GM19467 (cell line): ENCODE measurements around the gene FAM89A.
"Not testable (repeated sequence)": the region's sequence is repeated elsewhere in the genome, so short reads cannot be mapped to it uniquely, and the experiment has no call there.

ENCODE experiments used
- ATAC-seq: cut with Tn5 transposase; IDR thresholded peaks from one replicate; pipeline ENCODE4 v1.9.1; 2021; ENCODE audit warnings: mild to moderate bottlenecking, moderate library complexity; ENCODE audit not compliant: unreplicated experiment

Gene FAM89A

DNA sequence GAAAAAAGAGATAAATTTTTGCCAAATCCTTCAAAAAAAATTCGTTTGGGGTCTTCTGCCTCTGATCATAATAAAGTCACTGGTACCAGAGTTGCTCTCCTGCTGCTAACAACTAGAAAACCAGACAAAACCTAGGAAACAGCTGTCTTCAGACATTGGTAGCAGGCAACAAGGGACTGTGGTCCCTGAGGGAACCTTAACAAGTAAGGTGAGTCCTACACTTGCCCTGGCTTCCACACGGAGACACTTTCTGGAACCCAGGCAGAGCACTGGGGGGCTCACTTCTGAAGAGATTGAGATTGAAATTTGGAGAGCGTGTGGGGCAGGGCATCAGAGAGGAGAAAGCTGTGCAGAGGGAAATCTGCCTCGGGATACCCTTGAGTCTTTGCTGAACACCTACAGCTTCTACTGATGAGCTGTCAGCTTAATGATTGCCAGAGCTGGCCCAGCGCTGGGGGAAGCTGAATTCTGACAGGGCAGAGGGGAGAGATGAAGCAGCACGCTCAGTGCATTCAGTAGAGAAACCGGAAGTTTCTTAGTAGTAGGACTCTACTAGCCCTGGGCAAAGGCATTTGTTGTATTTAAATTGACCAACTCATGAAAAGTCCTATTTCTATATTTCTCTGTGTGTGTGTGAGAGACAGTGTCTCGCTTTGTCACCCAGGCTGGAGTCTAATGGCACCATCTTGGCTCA is 18.5 kb upstream of the FAM89A start:
- no peak for ATAC-seq

DNA sequence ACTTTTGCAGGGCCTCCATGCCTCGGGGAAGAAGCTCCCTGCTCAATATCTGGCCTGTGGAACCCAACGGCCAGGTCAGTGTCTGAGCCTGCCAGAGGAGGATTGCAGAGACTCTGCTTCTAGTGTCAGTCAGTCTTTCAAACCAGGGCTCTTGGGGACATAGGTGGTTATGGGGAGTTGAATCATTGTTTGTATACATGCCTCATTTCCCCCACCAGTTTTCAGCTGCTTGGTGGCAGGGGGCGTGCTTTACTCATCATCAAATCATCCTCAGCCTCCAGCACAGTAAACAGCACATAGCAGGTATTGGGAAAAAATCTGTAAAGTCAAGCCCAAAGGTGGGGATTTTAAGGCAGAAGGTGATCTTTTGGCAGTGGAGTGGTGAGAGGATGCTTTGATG is 17.4 kb upstream of the FAM89A start:
- ATAC-seq, result no peak

- no peak for ATAC-seq
These were observed 15.2 kb upstream of the FAM89A start for GRCh38 chr1:231055271-231055670.

GRCh38 chr1:231053493-231054162 is 13.6 kb upstream of the FAM89A start:
- ATAC-seq, result peak; percentile 77

GRCh38 chr1:231052777-231053176 is 12.7 kb upstream of the FAM89A start:
- no peak for ATAC-seq

DNA sequence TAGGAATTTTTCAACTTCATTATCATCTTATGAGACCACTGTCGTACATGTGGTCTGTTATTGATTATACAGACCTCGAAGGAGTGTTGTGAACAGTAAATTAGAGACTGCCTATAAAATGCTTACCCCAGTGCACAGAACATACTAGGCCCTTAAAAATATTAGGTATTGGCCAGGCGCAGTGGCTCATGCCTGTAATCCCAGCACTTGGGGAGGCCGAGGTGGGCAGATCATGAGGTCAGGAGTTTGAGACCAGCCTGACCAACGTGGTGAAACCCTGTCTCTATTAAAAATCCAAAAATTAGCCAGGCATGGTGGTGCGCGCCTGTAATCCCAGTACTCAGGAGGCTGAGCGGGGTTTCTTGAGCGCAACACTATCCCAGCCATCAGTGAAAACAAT is 10.9 kb upstream of the FAM89A start:
- ATAC-seq, result not testable (repeated sequence)

DNA sequence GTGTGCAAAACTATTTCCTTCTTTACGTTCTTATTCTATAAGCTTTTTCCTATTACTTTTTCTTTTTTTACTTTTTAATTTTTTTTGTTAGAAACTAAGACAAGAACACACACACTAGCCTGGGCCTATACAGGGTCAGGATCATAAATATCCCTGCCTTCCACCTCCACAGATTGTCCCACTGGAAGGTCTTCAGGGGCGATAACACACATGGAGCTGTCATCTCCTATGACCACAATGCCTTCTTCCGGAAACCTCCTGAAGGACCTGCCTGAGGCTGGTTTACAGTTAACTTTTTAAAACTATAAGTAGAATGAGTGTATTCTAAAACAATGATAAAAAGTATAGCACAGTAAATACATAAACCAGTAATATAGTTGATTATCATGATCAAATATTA is 10.3 kb upstream of the FAM89A start:
- no peak for ATAC-seq

DNA sequence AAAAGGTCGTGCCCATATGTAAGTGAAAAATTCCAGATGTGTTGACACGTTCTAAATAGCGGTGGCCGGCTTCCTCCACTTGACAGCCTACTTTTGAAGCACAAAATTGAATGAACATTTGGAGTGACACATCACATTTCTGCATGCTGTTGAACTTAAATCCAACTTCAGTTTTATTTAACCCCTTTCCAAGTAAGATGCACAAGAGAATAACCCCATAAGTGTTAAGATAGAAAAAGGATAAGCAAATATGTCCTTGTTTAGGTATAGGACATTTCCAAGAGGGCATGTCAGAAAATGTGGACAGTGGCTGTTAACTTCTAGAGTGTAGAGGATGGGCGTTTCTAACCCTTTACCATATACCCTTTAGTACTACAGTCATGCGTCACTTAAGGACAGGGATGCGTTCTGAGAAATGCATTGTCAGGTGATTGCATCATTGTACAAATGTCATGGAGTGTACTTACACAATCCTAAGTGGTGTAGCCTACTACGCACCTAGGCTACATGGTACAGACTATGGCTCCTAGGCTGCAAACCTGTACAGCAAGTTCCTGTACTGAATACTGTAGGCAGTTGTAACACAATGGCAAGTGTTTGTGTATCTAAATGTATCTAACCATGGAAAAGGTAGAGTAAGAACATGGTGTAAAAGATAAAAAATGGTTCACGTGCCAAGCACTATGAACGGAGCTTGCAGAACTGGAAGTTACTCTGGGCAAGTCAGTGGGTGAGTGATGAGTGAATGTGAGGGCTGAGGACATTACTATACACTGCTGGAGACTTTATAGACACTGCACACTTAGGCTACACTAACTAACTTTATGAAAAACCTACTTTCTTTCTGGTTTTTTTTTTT is 9.3 kb upstream of the FAM89A start:
- ATAC-seq, result no peak

- not testable (repeated sequence) for ATAC-seq
These were observed 8.4 kb upstream of the FAM89A start for GRCh38 chr1:231048419-231048818.

DNA sequence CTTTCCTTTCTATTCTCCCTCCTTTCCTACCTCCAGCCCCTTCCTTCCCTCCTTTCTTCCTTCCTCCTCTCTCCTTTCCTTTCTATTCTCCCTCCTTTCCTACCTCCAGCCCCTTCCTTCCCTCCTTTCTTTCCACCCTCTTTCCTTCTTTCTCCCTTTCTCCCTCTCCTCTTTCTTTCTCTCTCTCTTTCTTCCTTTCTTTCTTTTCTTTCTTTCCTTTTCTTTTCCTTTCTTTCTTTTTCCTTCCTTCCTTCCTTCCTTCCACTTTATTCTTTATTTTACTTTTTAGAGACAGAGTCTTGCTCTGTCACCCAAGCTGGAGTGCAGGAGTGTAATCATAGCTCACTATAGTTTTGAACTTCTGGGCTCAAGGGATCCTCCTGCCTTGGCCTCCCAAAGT is 7.5 kb upstream of the FAM89A start:
- not testable (repeated sequence) for ATAC-seq

DNA sequence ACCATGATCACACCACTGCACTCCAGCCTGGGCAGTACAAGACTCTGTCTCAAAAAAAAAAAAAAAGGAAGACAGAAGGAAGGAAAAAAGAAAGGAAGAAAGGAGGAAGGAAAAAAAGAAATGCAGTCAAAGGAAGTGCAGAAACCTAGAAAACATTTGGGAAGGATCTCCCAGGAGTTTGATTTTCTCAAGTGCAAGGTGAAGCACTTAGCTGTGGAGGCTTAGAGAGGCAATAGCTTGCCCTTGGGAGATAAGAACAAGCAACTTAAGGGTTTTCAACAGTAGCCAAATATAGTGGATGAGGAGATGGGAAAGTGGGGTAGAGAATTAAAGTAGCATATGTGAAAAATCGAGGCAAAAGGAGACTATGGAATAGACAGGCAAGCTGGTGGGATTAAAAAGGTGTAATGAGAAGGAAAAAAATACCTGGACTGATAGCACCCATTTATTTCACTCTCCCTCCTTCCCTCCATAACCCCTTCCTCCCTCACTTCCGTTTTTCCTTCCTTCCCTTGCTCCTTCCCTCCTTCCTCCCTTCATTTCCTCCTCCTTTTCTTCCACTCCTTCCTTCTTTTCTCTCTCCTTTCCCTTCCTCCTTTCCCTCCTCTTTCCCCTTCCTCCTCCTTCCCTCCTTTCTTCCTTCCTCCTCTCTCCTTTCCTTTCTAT is 6.8 kb upstream of the FAM89A start:
- ATAC-seq, result no peak

- ATAC-seq, result not testable (repeated sequence)
These were observed 6.1 kb upstream of the FAM89A start for GRCh38 chr1:231045921-231046729.

DNA sequence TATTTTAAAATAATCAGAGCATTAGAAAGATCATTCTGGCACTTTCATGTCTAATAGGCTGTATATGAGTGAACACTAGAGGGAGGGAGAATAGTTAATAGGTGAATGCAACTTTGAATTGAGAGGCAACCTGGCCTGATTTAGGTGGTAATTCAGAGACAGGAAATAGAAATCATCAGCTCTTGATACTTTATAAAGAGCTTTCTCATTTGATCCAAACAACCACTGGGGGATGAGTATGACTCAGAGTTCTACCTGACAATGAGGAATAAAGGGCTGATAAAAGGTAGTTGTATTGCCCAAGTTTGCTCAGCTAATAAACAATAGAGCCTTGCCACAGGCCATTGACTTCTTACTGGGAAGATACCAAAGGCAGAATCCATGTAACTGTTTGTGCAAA is 5.2 kb upstream of the FAM89A start:
- ATAC-seq, result no peak

DNA sequence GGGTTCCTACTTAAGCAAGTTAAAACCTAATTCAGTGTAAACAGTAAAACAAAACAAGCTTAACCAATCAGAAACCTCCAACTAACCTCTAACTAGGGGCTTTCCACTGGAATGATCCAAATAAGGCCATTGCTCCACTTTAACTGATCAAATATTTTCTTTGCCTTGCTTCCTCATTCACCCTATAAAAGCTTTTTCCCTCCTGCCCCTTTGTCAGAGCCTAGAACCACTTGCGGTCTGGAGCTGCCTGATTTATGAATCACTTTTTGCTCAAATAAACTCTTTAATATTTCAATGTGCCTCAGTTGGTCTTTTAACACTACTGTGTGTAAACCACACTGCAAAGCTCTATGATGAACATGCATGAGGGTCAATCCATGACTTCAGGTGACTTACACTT is 4.5 kb upstream of the FAM89A start:
- ATAC-seq, result no peak

GRCh38 chr1:231041719-231042261 is 1.7 kb upstream of the FAM89A start:
- ATAC-seq, result no peak

- ATAC-seq, result no peak
These were observed 1.0 kb upstream of the FAM89A start for GRCh38 chr1:231040800-231041718.

DNA sequence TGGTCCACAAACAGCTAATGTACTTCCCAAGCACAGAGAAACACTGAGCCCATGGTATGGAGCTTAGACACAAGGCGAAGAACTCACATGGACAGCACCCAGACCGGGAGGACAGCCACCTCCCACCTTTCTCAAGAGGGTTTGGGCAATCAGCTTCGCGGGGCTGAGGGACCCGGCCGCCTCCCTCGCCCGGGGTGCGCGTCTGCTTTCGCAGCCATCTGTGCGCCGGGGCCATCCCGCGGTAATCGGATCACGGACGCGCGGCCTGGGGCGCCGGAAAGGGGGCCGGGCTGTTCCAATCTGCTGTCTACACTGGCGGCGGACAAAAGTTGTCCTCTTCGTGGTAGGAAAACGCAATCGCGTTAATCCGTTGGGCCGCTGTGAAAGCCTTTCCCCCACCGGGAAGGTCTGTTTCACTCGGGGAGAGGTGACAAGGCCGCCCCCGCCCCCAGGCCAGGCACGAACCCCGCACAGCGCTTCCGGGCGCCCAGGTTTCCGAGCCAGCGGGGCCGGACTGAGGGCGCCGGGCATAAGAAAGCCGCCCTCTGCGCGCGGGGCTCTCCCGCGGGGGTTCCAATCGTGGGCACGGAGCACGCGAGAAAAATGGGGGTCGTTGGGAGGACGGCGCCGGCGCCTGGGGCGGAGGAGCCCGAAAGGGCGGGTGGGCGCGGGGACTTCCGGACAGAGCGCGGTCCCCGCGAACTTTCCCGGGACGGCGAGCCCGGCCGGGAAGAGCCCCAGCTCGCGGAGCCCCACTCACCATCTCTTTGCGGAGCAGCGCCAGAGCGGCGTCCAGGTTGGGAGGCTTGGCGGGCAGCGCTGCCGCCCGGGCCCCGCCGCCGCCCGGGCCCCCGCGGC is 664 bp downstream of the FAM89A start:
- peak; percentile 16 for ATAC-seq
